Measurements from ENCODE around the gene INIP.

INIP gene

DNA sequence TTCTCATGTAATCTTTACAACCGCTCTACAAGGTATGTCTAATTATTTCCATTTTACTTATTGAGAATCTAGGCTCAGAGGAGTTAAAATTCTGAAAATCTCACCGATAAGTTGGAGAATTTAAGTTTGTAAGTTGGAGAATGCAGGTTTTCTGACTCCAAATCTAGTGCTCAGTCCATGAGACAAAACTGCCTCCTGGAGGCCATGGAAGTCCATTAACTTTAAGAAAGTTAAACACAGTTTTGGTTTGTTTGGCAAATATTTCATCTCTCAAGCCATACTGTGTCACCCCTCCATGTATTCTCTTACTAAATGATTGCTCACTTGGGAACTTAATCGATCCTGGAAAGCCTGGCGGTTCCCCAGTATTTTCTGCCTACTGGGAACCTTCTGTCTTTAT lies 52.6 kb downstream of the INIP start:
- FAIRE-seq = no peak

DNA sequence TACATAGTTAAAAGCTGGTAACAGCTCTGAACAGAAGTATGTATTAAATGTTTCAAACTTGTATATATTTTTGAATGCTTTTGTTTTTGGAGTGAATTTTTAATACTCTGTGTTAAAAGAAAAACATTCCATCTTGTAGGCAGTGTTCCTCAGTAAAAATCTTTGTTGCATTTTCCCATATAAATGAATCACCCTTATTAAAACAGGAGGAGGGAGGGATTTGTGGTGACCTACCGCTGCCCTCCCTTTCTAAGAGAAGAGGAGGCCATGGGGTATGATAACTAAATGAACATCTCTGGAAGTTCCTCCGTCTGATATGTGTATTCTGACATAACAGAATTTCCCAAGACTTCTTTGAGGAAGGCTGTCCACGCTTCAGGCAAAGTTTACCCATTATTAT lies 53.4 kb downstream of the INIP start:
- no peak for FAIRE-seq

DNA sequence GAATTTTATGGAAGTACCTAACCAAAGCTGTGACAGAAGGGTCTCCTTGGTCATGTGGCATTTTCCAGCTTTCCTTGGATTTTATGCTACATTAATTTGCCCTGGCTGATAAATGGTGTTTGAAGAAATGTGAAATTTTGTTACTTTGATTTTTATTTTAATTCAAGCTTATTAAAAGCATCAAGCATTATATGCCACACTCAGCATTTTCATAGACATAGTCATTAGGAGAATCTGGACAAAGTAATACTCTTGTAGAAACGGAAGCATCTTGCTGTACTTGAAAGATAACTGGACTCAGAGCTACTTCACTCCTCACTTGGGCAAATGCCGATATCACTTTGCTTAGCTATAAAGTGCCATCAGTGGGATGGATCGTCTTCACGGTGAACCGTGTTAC lies 54.2 kb downstream of the INIP start:
- no peak for FAIRE-seq

DNA sequence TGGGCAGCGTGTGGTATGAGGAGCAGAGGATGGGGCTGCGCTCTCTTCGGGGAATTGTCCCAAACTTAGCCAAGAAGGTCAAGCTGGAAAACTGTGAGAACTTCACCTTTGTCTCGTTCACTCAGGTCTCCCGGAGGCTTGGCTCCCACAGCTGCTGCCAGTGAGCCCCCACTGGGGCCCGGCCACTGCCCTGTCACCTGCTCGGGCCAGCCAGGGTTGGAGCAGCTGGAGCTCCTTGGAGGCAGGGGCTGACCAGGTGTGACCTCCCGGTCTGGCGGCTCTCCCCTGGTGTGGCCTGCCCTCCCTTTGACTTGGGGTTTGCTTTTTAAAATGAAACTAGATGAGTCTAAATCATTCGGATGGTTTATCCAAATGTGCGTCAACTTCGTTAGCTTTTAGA lies 58.0 kb downstream of the INIP start:
- no peak for FAIRE-seq

DNA sequence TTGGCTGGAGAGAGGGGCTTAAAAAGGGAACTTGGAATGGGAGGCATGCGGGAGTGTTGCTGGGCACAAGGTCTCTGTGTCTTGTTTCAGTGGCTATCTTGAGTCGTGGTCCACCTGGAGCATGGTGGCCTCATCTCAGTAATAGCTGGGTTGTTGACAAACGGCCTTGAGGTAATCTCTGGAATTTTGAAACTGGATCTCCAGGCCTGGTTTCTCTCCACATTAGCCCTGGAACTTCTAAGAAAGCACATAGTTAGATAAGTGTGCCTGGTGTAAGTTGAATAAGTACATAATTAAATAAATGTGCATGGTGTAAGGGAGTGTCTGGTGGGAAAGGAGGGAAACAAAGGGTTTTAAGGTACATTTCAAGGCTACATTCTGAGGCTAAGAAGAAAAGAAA lies 62.2 kb downstream of the INIP start:
- no peak for FAIRE-seq

DNA sequence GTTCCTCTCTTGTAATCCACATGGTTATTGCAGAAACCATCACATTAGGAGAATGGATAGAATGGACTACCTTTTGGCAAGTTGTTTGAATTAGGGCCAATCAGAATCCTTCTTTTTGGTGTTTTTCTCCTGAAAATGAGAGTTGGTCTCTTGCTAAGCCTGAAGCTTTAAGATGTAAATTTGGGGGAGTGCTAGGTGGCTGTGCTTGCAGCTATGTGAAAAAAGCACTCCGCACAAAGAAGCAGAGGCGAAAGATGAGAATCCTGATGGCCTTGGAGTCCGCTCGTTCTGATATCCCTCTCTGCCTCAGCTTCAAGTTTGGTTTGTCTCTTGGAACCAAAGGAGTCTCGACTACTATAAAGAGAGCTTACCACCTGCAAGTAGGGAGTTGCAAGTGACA lies 63.6 kb downstream of the INIP start:
- FAIRE-seq = no peak

DNA sequence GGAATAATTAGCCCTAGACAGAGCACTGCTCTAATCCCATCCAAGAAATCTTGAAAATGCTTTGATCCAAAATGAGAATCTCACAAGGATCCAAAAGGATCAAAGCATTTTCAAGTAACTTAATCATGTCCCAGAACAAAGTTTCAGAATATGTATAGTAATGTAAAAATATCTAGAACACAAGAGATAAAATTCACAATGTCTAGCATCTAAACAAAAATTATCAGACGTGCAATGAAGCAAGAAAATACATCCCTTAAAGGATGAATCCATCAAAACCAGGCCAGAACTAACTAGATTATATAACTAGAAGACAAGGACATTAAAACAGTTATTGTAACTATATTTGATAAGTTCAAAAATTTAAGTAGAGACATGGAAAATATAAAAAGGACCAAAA lies 69.3 kb downstream of the INIP start:
- no peak for FAIRE-seq

DNA sequence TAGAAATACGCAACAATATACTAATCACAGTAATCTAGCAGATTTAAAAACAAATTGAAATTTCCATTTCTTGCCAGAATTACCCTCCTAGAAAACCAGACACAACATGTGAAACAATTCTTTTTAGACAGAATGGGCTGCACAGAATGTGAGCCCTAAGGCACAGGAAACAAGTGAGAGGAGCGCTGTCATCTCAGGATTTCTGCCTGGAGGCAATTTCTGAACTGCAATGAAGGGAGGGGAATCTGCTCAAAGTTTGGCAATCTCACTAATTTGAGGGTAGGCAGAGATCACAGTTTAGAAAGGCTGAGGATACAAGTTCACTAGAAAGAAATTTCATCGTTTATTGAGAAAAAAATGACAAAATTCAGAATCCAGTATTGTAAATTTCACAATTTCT lies 70.3 kb downstream of the INIP start:
- FAIRE-seq = no peak

DNA sequence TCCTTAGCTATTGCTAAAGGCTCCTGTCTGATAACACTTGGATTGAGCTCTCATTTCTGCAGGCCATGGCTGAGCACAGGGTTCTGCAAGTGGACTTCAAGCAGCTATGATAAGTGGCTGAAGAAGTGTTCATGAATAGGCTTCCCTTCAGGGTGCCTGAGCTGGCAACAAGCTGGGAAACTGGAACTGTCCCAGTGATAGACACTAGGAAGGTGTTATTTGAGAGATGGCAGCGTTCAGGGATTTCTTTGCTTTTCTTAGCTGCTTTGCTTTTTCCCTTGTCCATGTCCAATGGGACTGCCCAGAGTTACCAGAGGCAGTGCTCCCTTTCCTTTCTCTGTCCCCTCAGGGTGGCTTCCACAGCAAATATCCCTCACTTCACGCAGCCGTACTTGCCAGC lies 75.8 kb downstream of the INIP start:
- no peak for FAIRE-seq

DNA sequence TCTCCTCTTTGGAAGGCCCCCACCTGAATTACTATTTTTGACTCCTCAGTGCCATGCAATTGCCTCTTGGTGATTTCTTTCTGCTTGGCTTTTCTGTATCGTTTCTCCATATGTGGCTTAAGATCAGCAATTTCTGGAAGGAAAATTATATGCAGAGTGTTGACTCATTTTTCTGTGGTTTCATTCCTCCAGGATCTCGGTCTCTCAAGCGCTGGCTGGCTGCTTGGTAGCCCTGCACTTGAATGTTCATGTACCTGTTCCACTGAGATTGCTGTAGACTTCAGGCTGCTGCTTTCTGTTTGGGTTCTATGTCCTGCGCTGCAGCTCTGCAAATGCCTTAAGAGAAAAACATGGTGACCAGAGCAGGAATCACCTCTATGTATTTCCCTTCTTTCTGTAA lies 77.6 kb downstream of the INIP start:
- no peak for FAIRE-seq

All from endometrium (tissue), 2 donors.